Left ventricle myocardium inferior (tissue), 1 donor: ENCODE results near the gene KRT79. TPM values are rescaled to one million over a fixed set of nuclear protein-coding genes. Genes with fewer than 3 reads are reported as not detected.

ENCODE experiments used
- DNase-seq: peaks from one replicate; pipeline ENCODE4 v3.0.0-alpha.2; 2020
- H3K27ac ChIP-seq: fragments of 200-600 bp; replicated peaks from 2 replicates; pipeline ENCODE4 v1.8.0; 2021
- H3K27me3 ChIP-seq: fragments of 200-600 bp; 2 replicates; pipeline ENCODE4 v1.8.0; 2021; ENCODE audit warnings: low read depth
- H3K36me3 ChIP-seq: fragments of 200-600 bp; 2 replicates; pipeline ENCODE4 v1.8.0; 2021
- H3K4me1 ChIP-seq: fragments of 200-600 bp; 2 replicates; pipeline ENCODE4 v1.8.0; 2021
- H3K4me3 ChIP-seq: fragments of 200-600 bp; 2 replicates; pipeline ENCODE4 v1.8.0; 2021; ENCODE audit warnings: mild to moderate bottlenecking, moderate library complexity
- H3K9me3 ChIP-seq: fragments of 200-600 bp; replicated peaks from 2 replicates; pipeline ENCODE4 v1.8.0; 2021
- CTCF ChIP-seq: fragments of 200-600 bp; IDR thresholded peaks from 2 replicates; pipeline ENCODE4 v1.8.0; 2021; ENCODE audit warnings: antibody characterized with exemption, mild to moderate bottlenecking, borderline replicate concordance
- intact Hi-C: fragments of 100-400 bp; cut with micrococcal nuclease; formaldehyde crosslinking; loops from one replicate; pipeline ENCODE4 v1.11.0; 2022
- total RNA-seq: library from RNA; stranded (reverse); fragmentation: NEBNext Ultra II Directional; extraction: Animal tissue kit (Norgen Biotek cat#: 25700); gene quantifications from one replicate; pipeline ENCODE4 v1.2.1, GENCODE V29; 2021
- donor health status: DM: no; HTN: yes; CAD: no; lungs with severe emphysema.

Gene KRT79
- total RNA-seq, 1 donor from 2014 or later, result not detected

DNA sequence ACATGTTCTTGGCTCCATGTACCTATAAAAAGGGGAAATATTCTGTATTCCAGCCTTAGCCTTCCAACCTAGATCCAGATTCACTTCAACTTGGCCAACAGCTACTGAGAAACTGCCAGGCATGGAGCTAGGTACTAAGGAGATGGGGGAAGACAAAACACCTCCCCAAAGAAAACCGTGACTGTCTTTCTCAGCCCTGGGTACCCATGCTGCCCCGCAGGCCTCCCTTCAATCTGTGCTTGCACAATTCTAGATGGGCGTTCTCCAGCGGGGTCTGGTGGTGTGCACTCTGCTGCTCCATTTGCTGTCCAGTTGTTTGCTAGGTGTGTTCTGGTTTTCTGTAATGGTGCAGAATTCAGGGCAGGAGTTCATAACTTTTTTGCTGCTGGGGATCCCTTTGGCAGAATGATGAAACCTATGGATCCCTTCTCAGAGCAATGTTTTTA lies 19.4 kb downstream of the KRT79 start:
- Histone ChIP-seq H3K27ac (no peak overlapping the region), H3K27me3 (peaks cover 33% of the 10 kb centered on the region), H3K36me3 (no peaks in the 10 kb centered on the region), H3K9me3 (no peaks in the 10 kb centered on the region), H3K4me3 (no peak overlapping the region), H3K4me1 (peaks cover 6% of the 10 kb centered on the region)
- intact Hi-C loops, result no loop called here
- TF ChIP-seq CTCF, result no peak
- no peak for DNase-seq

GRCh38 chr12:52813885-52814709 lies 20.0 kb downstream of the KRT79 start, which contains the start of gene KRT4:
Gene KRT4, minus strand, starts transcription at chr12:52814116. Its CDS starts 58 bp downstream, at chr12:52814058.
- intact Hi-C loops, result no loop called here
- TF ChIP-seq CTCF, result no peak
- H3K9me3 ChIP-seq, result no peaks in the 10 kb centered on the region
- H3K4me3 ChIP-seq, result no peak within 1 kb of the TSS
- peaks cover 6% of the 10 kb centered on the region for H3K4me1 ChIP-seq
- no peaks in the 10 kb centered on the region for H3K36me3 ChIP-seq
- H3K27me3 ChIP-seq, result peaks cover 33% of the 10 kb centered on the region
- no peak for DNase-seq
- no peak within 1 kb of the TSS for H3K27ac ChIP-seq

- DNase-seq, result no peak
- H3K36me3 ChIP-seq, result no peaks in the 10 kb centered on the region
- H3K9me3 ChIP-seq, result no peaks in the 10 kb centered on the region
- peaks cover 32% of the 10 kb centered on the region for H3K27me3 ChIP-seq
- H3K4me3 ChIP-seq, result no peak overlapping the region
- peaks cover 6% of the 10 kb centered on the region for H3K4me1 ChIP-seq
- intact Hi-C loops, result no loop called here
- no peak overlapping the region for H3K27ac ChIP-seq
- TF ChIP-seq CTCF, result no peak
These were observed 20.8 kb downstream of the KRT79 start for GRCh38 chr12:52813203-52813819.

GRCh38 chr12:52812749-52813148 lies 21.4 kb downstream of the KRT79 start:
- Histone ChIP-seq H3K4me1 (peaks cover 6% of the 10 kb centered on the region), H3K9me3 (no peaks in the 10 kb centered on the region), H3K27ac (no peak overlapping the region), H3K36me3 (no peaks in the 10 kb centered on the region), H3K27me3 (peaks cover 32% of the 10 kb centered on the region), H3K4me3 (no peak overlapping the region)
- no peak for DNase-seq
- intact Hi-C loops, result no loop called here
- no peak for TF ChIP-seq CTCF

- Histone ChIP-seq H3K9me3 (no peaks in the 10 kb centered on the region), H3K4me3 (no peak overlapping the region), H3K27ac (no peak overlapping the region), H3K36me3 (no peaks in the 10 kb centered on the region), H3K4me1 (peaks cover 6% of the 10 kb centered on the region), H3K27me3 (peaks cover 32% of the 10 kb centered on the region)
- intact Hi-C loops, result no loop called here
- no peak for TF ChIP-seq CTCF
- DNase-seq, result no peak
These were observed 22.1 kb downstream of the KRT79 start for GRCh38 chr12:52812073-52812400.
